Measurements from ENCODE around the gene CHURC1. TPM values are rescaled to one million over a fixed set of nuclear protein-coding genes. Genes with fewer than 3 reads are reported as not detected.

The CHURC1 gene
- total and polyA plus RNA-seq, 11 donors = 51.0 to 106 (median 72.3) TPM

DNA sequence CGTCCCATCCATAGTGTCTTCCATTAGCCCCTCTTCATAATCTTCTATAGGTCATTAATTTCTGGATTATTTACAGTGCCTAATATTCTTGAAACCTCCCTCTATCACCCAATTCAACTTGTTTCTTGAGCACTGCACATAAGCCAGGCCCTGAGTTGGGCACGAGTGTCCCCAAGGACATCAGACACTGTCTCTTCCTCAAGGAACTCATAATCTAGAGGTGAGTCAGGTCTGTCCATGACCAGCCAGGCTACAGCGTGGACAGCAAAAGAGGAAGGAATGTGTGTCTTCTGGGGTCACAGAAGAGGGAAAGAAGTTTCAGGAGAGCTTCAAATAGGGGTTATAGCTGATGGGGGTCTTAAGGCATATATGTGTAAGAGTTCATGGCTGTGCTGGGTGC, 47.1 kb upstream of the CHURC1 start:
- intact Hi-C loops (cut with DNase I) = no loop called here
- 84 to 91% (median 88%) methylated on average over 3 of the region's 3 CpGs for WGBS, 4 donors
- Histone ChIP-seq H3K9me3 (no peaks in the 10 kb centered on the region), H3K27ac (no peak overlapping the region), H3K27me3 (peaks cover 0 to 4% (median 0%) of the 10 kb centered on the region in 9 donors), H3K4me3 (no peak overlapping the region), H3K4me1 (peaks cover 0 to 25% (median 0%) of the 10 kb centered on the region in 12 donors), H3K36me3 (no peaks in the 10 kb centered on the region)
- ATAC-seq (no peak), DNase-seq (no peak)
- TF ChIP-seq POLR2A (IDR thresholded peaks at IDR 0.05) = no peak
- TF ChIP-seq, protein P1, sequence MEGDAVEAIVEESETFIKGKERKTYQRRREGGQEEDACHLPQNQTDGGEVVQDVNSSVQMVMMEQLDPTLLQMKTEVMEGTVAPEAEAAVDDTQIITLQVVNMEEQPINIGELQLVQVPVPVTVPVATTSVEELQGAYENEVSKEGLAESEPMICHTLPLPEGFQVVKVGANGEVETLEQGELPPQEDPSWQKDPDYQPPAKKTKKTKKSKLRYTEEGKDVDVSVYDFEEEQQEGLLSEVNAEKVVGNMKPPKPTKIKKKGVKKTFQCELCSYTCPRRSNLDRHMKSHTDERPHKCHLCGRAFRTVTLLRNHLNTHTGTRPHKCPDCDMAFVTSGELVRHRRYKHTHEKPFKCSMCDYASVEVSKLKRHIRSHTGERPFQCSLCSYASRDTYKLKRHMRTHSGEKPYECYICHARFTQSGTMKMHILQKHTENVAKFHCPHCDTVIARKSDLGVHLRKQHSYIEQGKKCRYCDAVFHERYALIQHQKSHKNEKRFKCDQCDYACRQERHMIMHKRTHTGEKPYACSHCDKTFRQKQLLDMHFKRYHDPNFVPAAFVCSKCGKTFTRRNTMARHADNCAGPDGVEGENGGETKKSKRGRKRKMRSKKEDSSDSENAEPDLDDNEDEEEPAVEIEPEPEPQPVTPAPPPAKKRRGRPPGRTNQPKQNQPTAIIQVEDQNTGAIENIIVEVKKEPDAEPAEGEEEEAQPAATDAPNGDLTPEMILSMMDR (IDR thresholded peaks at IDR 0.05) = no peak

- H3K4me1 ChIP-seq = peaks cover 0 to 25% (median 0%) of the 10 kb centered on the region in 12 donors
Observed at GRCh38 chr14:64868379-64868778, 45.9 kb upstream of the CHURC1 start.

DNA sequence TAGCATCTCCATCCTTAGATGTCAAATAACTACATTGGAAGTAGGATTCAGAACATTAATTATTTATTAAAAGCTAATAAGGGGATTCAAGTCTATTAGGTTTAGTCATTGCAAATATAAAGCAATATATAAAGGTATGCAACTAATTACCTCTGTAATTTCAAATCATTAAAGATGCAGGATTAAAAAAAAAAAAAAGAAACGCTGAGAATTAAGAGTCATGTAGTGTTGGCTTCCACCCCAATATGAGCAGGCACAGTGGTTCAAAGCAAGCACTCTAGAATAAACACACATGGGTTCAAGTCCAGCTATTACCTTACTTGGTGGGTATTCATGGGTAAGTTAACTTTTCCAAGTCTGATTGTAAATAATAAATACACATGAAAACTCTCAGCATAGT, 45.4 kb upstream of the CHURC1 start:
- no peak for DNase-seq
- peak overlapping the region in 1 of 12 donors; percentile 39 for H3K27ac ChIP-seq

More at GRCh38 chr14:64868379-64868778, 45.9 kb upstream of the CHURC1 start:
- intact Hi-C loops (cut with DNase I) = no loop called here
- H3K27me3 ChIP-seq = peaks cover 0 to 4% (median 0%) of the 10 kb centered on the region in 9 donors
- H3K36me3 ChIP-seq = no peaks in the 10 kb centered on the region
- no peak overlapping the region for H3K4me3 ChIP-seq
- no peaks in the 10 kb centered on the region for H3K9me3 ChIP-seq
- WGBS, 4 donors = 81 to 92% (median 84%) methylated on average over 2 of the region's 2 CpGs
- DNase-seq (no peak), ATAC-seq (peak in 1 of 4 donors; percentile 19)
- TF ChIP-seq, protein P1 (IDR thresholded peaks at IDR 0.05) = no peak
- no peak for TF ChIP-seq POLR2A (IDR thresholded peaks at IDR 0.05)
- H3K27ac ChIP-seq = peak overlapping the region in 1 of 12 donors; percentile 39

DNA sequence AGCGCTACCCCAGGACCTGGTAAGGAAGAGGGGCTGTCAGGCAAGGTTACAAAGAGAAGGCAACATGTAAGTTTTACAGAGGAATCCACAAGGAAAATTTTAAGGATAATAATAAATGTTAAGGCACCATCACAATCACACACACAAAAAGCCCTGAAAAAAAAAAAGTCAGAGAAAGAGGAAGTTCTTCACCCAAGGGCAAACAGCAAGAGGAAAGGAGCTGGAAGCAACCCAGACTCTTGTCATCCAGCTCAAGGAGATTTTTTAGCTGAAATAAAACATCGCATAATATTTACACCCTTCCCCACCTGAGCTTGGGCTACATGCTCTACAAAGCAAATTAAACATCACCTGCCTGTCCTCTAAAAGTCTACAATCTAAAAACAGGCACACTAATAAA, 44.1 kb upstream of the CHURC1 start:
- no peak overlapping the region for H3K4me3 ChIP-seq
- H3K9me3 ChIP-seq = no peaks in the 10 kb centered on the region
- WGBS, 4 donors = 63 to 71% (median 67%) methylated on average over 2 of the region's 2 CpGs
- intact Hi-C loops (cut with DNase I) = no loop called here
- no peak for DNase-seq
- peaks cover 0 to 27% (median 0%) of the 10 kb centered on the region in 12 donors for H3K4me1 ChIP-seq
- H3K27ac ChIP-seq = no peak overlapping the region
- no peak for ATAC-seq
- H3K36me3 ChIP-seq = no peaks in the 10 kb centered on the region
- TF ChIP-seq POLR2A (IDR thresholded peaks at IDR 0.05) = no peak
- TF ChIP-seq, protein P1 (IDR thresholded peaks at IDR 0.05) = no peak
- peaks cover 0 to 4% (median 0%) of the 10 kb centered on the region in 9 donors for H3K27me3 ChIP-seq

More for the DNA sequence above, 45.4 kb upstream of the CHURC1 start:
- no peaks in the 10 kb centered on the region for H3K9me3 ChIP-seq
- peaks cover 0 to 25% (median 0%) of the 10 kb centered on the region in 12 donors for H3K4me1 ChIP-seq
- no peak overlapping the region for H3K4me3 ChIP-seq
- H3K36me3 ChIP-seq = no peaks in the 10 kb centered on the region
- TF ChIP-seq, protein P1 (IDR thresholded peaks at IDR 0.05) = no peak
- no peak for TF ChIP-seq POLR2A (IDR thresholded peaks at IDR 0.05)
- intact Hi-C loops (cut with DNase I) = no loop called here
- 36 to 94% (median 81%) methylated on average over 1 of the region's 1 CpG for WGBS, 4 donors
- H3K27me3 ChIP-seq = peaks cover 0 to 4% (median 0%) of the 10 kb centered on the region in 9 donors
- no peak for ATAC-seq
